OCI-LY3 (cell line): ENCODE data around the gene SLC29A2.

Source experiments
- H2AFZ ChIP-seq: fragments of 200-600, 300-600 bp; shearing (Covaris generic); 2 replicates; pipeline ENCODE4 v1.6.0; 2014; ENCODE audit warnings: antibody characterized with exemption, low read depth, low read length
- H3K27ac ChIP-seq: fragments of 200-600, 300-600 bp; sonication (generic); 2 replicates; pipeline ENCODE4 v1.5.1; 2014; ENCODE audit warnings: mild to moderate bottlenecking, low read length, moderate library complexity, mixed read lengths
- H3K27me3 ChIP-seq: fragments of 200-600, 300-600 bp; sonication (generic); 2 replicates; pipeline ENCODE4 v1.6.1; 2014; ENCODE audit warnings: low read depth, low read length, mixed read lengths
- H3K36me3 ChIP-seq: fragments of 200-600, 300-600 bp; sonication (generic); replicated peaks from 2 replicates; pipeline ENCODE3; 2014; ENCODE audit warnings: low read depth, low read length, mixed read lengths
- H3K4me1 ChIP-seq: fragments of 300-600, 200-600 bp; sonication (generic); 2 replicates; pipeline ENCODE4 v1.6.1; 2014; ENCODE audit warnings: low read length, mixed read lengths
- H3K4me2 ChIP-seq: fragments of 200-600, 300-600 bp; sonication (generic); 2 replicates; pipeline ENCODE4 v1.6.1; 2014; ENCODE audit warnings: low read length, mixed read lengths
- H3K4me3 ChIP-seq: fragments of 300-600, 200-600 bp; sonication (generic); 2 replicates; pipeline ENCODE4 v1.5.1; 2014; ENCODE audit warnings: antibody characterized with exemption, mild to moderate bottlenecking, low read length, moderate library complexity
- H3K79me2 ChIP-seq: fragments of 300-600, 200-600 bp; shearing (Covaris generic); 2 replicates; pipeline ENCODE4 v1.6.1; 2014; ENCODE audit warnings: mild to moderate bottlenecking, low read length, mixed read lengths
- H3K9ac ChIP-seq: fragments of 300-600, 200-600 bp; shearing (Covaris generic); 2 replicates; pipeline ENCODE4 v1.6.0; 2014; ENCODE audit warnings: mild to moderate bottlenecking, low read length, moderate library complexity
- H3K9me3 ChIP-seq: fragments of 200-600, 300-600 bp; shearing (Covaris generic); 2 replicates; pipeline ENCODE4 v1.6.1; 2014; ENCODE audit warnings: low read length, mixed read lengths; ENCODE audit not compliant: insufficient read depth
- H4K20me1 ChIP-seq: fragments of 200-600, 300-600 bp; sonication (generic); 2 replicates; pipeline ENCODE4 v1.6.1; 2016; ENCODE audit warnings: low read length, mixed read lengths; ENCODE audit not compliant: insufficient read depth
- CTCF ChIP-seq: fragments of 200-600, 300-600 bp; sonication (generic); IDR thresholded peaks from 2 replicates; pipeline ENCODE4 v1.5.1; 2014; ENCODE audit warnings: antibody characterized with exemption, low read length, low read depth
- EZH2phosphoT487 ChIP-seq: fragments of 200-600 bp; shearing (Covaris generic); IDR thresholded peaks from 2 replicates; pipeline ENCODE4 v1.6.1; 2018; ENCODE audit warnings: antibody characterized with exemption, mixed run types, low read depth

The SLC29A2 gene

GRCh38 chr11:66332371-66333219, 39.0 kb downstream of the SLC29A2 start:
- H3K4me3 ChIP-seq, result no peak overlapping the region
- peaks cover 11% of the 10 kb centered on the region for H3K4me1 ChIP-seq
- peaks cover 5% of the 10 kb centered on the region for H3K36me3 ChIP-seq
- no peak overlapping the region for H3K27ac ChIP-seq
- TF ChIP-seq EZH2phosphoT487 (no peak), CTCF (no peak)
- H3K27me3 ChIP-seq, result no peaks in the 10 kb centered on the region
- H3K9me3 ChIP-seq, result no peaks in the 10 kb centered on the region
- H2AFZ ChIP-seq, result no peak overlapping the region
- H3K9ac ChIP-seq, result no peak overlapping the region
- H4K20me1 ChIP-seq, result no peaks in the 10 kb centered on the region
- H3K4me2 ChIP-seq, result no peak overlapping the region
- H3K79me2 ChIP-seq, result no peaks in the 10 kb centered on the region

- no peaks in the 10 kb centered on the region for H3K27me3 ChIP-seq
- no peak for TF ChIP-seq EZH2phosphoT487
- TF ChIP-seq CTCF, result no peak
- no peaks in the 10 kb centered on the region for H4K20me1 ChIP-seq
- H3K4me2 ChIP-seq, result no peak overlapping the region
- H2AFZ ChIP-seq, result no peak overlapping the region
- peaks cover 11% of the 10 kb centered on the region for H3K4me1 ChIP-seq
- no peaks in the 10 kb centered on the region for H3K79me2 ChIP-seq
- H3K9ac ChIP-seq, result no peak overlapping the region
- no peak overlapping the region for H3K4me3 ChIP-seq
- no peaks in the 10 kb centered on the region for H3K36me3 ChIP-seq
- H3K9me3 ChIP-seq, result no peaks in the 10 kb centered on the region
- no peak overlapping the region for H3K27ac ChIP-seq
Observed at GRCh38 chr11:66331542-66332370, 39.8 kb downstream of the SLC29A2 start.

GRCh38 chr11:66330931-66331330, 40.6 kb downstream of the SLC29A2 start:
- no peak for TF ChIP-seq EZH2phosphoT487
- TF ChIP-seq CTCF, result no peak
- Histone ChIP-seq H3K36me3 (no peaks in the 10 kb centered on the region), H3K27ac (no peak overlapping the region), H3K4me3 (no peak overlapping the region), H2AFZ (no peak overlapping the region), H3K79me2 (no peaks in the 10 kb centered on the region), H4K20me1 (no peaks in the 10 kb centered on the region), H3K27me3 (no peaks in the 10 kb centered on the region), H3K4me1 (peaks cover 11% of the 10 kb centered on the region), H3K9me3 (no peaks in the 10 kb centered on the region), H3K9ac (no peak overlapping the region), H3K4me2 (no peak overlapping the region)

GRCh38 chr11:66329165-66329673, 42.3 kb downstream of the SLC29A2 start:
- Histone ChIP-seq H3K27ac (no peak overlapping the region), H2AFZ (no peak overlapping the region), H4K20me1 (no peaks in the 10 kb centered on the region), H3K4me2 (no peak overlapping the region), H3K36me3 (no peaks in the 10 kb centered on the region), H3K27me3 (no peaks in the 10 kb centered on the region), H3K9ac (no peak overlapping the region), H3K4me3 (no peak overlapping the region), H3K79me2 (no peaks in the 10 kb centered on the region), H3K4me1 (peaks cover 15% of the 10 kb centered on the region), H3K9me3 (no peaks in the 10 kb centered on the region)
- TF ChIP-seq EZH2phosphoT487 (no peak), CTCF (no peak)
